Astrocyte (in vitro differentiated cells and primary cell): ENCODE results near the gene COL18A1.

ENCODE experiments used
- EZH2 ChIP-seq: IDR thresholded peaks from 2 replicates; pipeline ENCODE4 v1.6.1; 2012; ENCODE audit warnings: mild to moderate bottlenecking, low read length, inconsistent platforms; ENCODE audit not compliant: insufficient read depth
- TF ChIP-seq, protein P1 (sequence below): IDR thresholded peaks from 2 replicates; pipeline ENCODE4 v1.5.1; 2011; ENCODE audit warnings: low read depth, mild to moderate bottlenecking, inconsistent platforms, low read length, moderate library complexity; ENCODE audit not compliant: insufficient read depth

DNA sequence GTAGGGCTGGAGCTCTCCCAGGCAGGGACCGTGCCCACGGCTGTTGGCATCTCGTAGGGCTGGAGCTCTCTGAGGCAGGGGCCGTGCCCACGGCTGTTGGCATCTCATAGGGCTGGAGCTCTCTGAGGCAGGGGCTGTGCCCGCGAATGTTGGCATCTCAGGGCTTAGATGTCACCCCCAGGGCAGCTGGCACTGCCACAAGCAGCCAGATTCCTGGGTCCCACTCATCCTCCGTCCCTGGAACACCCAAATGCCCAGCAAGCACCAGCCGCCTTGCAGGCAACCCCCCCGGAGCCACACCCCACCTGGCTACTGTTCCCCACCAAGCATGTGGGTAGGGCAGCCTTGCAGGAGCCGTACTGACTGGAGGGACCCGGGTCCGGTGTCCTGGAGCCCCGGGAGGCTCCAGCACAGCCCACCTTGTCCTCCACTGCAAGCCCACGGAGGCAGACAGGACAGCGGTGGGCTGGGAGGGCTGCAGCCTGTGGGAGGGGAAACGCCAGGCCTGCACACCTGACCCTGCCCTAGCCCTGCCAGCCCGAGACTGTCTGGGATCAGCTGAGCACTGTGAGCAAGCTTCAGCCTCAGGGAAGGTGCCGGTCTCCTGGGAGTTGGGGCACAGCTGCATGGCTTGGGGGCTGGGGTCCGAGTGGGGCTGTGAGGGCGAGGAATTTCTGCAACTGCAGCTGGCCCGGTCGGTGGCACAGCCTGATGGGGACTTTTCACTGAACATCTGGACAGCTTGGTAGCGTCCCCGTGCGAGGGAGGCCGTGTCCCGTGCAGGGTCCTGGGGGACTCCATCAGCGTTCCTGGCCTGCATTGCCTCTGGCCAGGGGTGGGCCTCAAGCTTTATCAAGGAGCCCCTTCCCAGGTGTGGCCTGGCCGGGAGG lies 53.6 kb downstream of the COL18A1 start:
- TF ChIP-seq, protein P1, sequence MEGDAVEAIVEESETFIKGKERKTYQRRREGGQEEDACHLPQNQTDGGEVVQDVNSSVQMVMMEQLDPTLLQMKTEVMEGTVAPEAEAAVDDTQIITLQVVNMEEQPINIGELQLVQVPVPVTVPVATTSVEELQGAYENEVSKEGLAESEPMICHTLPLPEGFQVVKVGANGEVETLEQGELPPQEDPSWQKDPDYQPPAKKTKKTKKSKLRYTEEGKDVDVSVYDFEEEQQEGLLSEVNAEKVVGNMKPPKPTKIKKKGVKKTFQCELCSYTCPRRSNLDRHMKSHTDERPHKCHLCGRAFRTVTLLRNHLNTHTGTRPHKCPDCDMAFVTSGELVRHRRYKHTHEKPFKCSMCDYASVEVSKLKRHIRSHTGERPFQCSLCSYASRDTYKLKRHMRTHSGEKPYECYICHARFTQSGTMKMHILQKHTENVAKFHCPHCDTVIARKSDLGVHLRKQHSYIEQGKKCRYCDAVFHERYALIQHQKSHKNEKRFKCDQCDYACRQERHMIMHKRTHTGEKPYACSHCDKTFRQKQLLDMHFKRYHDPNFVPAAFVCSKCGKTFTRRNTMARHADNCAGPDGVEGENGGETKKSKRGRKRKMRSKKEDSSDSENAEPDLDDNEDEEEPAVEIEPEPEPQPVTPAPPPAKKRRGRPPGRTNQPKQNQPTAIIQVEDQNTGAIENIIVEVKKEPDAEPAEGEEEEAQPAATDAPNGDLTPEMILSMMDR: no peak
- no peak for TF ChIP-seq EZH2
